Activated CD8-positive, alpha-beta memory T cell treated with anti-CD3 and anti-CD28 coated beads, Interleukin-2, amount 50 U/mL, for 24 hours (primary cell): ENCODE measurements around the gene FAM78A.
"Not testable (repeated sequence)": the region's sequence is repeated elsewhere in the genome, so short reads cannot be mapped to it uniquely, and the experiment has no call there.

Source experiments
- DNase-seq: peaks from one replicate; pipeline ENCODE4 v3.0.0-alpha.2; 2020; ENCODE audit errors: extremely low read depth

Gene FAM78A

GRCh38 chr9:131281119-131281965 is 5.0 kb upstream of the FAM78A start:
- DNase-seq: no peak

GRCh38 chr9:131280660-131281059 is 4.3 kb upstream of the FAM78A start:
- DNase-seq: no peak

GRCh38 chr9:131279863-131280570 is 3.7 kb upstream of the FAM78A start:
- no peak for DNase-seq

DNA sequence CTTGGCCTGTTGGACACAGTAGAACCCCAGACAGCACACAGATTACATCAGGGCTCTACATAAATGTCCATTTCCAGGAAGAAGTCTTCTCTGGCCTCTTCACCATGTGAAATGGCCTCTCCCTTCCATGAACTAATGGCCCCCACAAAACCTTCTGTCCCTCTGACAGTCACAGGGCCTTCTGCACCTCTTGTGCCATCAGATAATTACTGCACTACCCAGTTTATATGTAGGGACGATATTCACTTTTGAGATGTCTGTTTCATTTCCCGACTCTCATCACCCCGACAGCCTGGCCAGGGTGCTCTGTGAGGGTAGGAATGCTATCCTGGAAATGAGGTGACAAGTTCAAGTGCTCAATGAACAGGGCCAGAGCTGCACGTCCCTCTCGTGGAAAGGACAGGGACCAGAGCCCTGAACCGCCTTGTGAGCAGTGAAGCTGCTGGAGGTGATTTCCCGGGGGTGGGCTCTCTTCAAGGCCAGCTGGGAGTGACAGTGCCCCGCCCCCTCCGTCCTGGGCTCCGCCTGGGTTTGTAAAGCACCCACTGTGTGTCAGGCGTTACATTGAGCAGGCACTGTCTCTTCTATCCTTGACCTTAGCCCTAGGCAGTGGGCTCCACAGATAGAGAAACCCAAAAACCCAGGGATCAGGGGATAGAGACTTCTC is 3.0 kb upstream of the FAM78A start:
- no peak for DNase-seq

GRCh38 chr9:131278702-131279111 is 2.4 kb upstream of the FAM78A start:
- DNase-seq: no peak

DNA sequence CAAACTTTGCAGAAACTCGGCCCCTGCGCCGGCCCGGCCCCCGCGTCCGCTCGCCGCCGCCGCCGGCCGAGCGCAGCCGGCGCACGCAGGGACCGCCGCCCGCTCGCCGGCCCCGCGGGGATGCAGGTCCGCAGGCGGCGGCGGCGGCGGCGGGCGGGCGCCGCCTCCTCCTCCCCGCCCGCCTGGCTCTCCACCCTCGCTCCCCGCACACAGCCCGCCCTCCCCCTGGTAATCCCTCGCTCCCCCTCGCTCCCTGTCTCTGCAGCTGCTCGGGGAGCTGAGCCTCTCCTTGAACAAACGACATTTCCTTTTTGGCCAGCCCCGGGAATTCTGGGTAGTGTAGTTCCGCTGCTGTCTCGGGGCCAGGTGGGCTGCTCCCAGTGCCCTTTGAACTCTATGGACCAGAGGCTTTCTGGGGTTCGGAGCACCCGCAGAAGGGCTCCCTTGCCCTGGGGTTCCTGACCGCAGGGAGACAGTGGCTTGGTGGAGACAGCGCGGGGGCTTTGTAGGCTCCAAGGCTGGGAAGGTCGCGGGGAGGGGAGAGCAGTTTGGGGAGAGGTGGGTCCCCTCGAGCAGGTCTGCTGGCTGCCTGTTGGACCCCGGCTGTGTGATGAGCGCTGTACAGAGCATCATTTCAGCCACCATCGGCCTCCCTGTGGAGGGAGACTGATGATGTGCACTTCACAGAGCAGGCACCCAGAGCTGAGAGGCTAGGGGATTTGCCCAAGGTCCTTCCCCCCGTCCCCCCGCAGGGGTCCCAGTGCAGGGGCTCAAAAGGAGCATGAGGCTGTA is 1.8 kb upstream of the FAM78A start:
- no peak for DNase-seq

- DNase-seq: no peak
These were observed 1.1 kb upstream of the FAM78A start for GRCh38 chr9:131277287-131277909.

DNA sequence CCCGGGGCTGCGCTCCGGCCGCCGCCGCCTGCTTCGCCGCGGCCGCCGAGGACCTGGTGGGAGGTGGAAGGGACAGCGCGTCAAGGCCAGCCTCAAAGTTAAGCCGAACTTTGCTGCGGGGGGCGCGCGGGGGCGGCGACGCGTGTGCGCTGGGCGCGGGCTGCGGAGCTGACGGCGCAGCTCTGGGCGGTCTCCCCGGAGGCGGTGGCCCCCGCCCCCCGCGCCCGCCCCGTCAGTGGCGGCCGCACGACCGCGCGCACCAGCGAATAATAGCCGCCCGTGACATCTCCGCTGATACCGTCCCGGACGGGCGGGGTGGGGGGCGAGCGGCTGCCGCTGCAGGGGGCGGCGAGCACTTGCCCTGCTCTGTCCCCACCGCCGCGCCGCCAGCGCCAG is 579 bp upstream of the FAM78A start:
- no peak for DNase-seq

- no peak for DNase-seq
These were observed 797 bp downstream of the FAM78A start for GRCh38 chr9:131275332-131276093.

- no peak for DNase-seq
These were observed 1.5 kb downstream of the FAM78A start for GRCh38 chr9:131274674-131275331.

DNA sequence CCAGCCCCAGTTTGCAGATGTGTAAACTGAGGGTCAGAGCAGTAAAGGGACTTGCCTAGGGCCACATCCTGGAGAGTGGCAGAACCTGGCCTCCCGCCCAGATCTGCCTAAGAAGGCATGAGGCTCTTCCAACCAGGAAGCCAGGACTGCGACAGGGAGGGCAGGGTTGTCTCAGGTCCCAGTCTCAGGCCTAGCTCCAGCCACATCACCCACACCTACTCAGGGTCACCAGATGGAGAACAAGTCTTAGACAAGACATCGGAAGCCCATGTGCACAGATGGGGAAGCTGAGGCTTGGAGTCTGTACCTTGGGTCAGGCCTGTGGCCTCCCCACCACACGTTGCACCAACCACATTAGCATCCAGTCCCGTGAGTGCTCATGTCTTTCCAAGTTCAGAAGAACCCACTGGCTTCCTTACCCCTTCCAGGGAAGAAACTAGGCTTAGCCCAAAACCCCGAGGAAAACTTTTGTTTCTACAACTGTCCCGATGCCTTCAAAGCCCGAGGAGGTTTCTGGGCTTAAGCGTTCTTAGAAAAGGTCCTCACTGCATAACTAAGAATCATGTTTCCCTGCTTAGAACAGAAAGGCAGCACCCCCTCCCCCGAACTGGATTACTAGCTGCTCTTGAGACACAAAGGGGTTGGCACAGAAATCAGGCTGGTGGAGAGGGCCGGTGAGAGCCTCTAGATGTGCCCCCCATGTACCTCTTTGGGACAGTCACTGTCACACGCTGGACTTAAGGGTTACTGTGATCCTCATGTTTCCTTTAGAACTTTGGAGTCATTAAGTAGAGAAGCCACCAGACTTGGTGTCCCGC is 2.2 kb downstream of the FAM78A start:
- DNase-seq: no peak

DNA sequence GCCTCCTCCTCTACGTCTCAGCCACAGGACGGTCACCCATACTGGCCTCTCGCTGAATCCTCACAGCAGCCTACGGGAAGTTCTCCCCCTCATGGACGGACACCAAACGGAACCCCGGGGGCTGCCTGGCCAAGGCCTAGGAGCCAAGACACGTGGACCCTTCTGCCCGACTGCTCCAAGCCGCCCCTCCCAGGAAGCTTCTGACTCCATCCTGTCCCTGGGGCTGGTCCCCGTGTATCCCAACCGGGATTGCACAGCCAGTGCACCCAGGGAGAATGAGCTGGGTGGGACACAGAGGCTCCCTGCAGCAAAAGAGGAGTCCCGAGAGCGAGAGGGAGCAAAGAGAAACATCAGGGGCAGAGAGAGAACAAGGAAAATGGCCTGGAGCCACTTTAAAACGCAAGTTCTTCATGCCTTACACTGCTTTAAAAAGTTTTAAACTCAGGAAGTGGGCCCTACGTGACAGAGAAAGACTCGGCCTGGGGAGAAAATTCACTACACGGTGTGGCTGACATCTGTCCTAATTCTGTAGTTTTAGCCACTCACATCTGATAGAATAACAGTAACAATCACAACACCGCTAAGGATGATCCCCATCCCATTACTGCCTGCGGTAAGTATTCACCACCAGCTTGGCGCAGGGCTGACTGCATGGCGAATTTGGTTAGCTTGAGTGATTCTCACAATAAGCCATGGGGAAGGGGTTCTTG is 3.0 kb downstream of the FAM78A start:
- DNase-seq: no peak

GRCh38 chr9:131272212-131272611 is 4.1 kb downstream of the FAM78A start:
- DNase-seq: no peak

GRCh38 chr9:131271506-131271931 is 4.8 kb downstream of the FAM78A start:
- no peak for DNase-seq

- not testable (repeated sequence) for DNase-seq
These were observed 5.4 kb downstream of the FAM78A start for GRCh38 chr9:131271016-131271273.

DNA sequence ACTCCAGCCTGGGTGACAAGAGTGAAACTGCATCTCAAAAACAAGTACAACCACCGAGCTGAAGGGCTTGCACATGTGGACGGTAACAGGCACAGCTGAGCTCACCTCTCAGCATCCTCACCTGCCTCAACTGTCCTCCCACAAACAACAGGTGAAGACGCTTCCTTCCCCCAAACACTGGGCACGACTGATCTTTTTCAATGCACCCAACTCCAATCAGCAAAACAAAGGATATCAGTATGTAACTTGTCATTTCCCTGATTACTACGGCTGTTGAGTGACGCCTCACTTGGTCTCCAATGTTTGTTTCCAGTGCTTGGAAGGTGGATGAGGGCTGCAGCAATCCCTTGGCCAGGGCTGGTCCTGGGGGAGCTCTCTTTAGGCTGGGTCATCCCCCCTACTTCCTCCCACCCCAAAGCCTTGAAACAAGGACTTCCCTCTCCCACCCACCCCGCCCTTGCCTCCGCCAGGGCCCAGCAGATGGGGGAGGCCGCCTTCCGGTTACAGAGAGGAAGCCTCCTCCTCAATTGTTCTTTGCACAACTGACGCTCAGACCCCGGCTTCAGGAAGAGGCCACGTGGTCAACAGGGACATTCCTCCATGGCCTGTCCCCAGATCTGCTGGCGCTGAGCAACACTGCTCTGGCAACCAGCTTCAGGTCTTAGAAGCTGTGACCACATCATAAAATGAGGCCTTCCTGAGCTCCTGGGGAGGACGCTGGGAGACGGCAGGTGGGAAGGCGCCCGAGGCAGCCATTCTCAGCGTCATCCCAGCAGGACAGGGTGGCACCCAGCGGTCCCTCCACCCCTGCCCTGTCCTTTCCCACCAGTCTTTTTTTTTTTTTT is 5.9 kb downstream of the FAM78A start:
- no peak for DNase-seq

DNA sequence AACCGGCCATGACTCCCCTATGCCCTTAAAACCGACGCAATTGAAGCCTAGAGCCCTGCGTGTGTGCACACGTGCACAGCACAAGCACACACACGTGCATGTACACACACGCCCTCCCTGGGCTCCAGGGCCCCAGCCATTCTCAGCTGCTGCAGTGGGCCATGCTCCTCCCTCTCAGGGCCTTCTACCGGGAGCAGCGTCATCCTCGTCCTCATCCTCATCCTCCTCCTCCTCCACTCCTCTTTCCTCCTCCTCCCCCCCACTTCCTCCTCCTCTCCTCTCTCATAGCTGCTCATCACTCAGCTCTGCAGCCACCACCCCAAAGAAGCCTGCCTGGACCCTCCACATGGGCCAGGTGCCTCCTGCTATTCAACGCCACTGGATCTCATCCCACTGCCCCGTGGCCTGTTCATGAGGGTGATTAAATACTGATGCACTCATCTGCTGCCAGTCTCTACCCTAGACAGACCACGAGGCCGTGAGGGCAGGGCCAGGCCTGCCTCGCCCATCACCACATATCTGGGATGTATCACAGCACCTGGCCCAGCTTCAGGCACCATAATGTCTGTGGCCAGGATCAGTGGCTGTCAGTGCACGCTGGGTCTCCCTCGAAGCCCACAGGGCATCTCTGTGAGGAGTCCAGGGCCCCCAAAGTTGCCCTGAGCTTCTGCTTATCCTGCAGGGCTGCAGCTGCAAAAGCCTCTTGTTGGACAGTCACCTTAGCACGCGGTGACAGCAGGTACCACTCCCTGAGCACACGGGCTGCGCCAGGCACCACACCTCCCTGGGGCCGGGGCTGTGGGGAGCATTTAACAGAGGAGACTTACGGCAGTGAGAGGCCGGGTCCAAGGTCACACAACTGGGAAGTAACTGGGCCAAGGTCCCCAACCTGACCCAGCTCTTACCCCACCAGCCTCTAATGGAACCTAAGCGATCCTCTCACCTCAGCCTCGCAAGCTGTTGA is 9.8 kb downstream of the FAM78A start:
- no peak for DNase-seq
